Right ventricle myocardium superior (tissue), 1 donor: ENCODE data around the gene HLA-DMA. TPM values are rescaled to one million over a fixed set of nuclear protein-coding genes. Genes with fewer than 3 reads are reported as not detected.

Experiments
- ATAC-seq: fragments of 200-7000 bp; cut with Tn5 transposase; one replicate; pipeline ENCODE4 v1.9.1; 2020; ENCODE audit warnings: mild to moderate bottlenecking; ENCODE audit not compliant: poor library complexity
- DNase-seq: peaks from one replicate; pipeline ENCODE4 v3.0.0-alpha.2; 2020
- intact Hi-C: fragments of 100-400 bp; cut with DNase I; formaldehyde crosslinking; loops from one replicate; pipeline ENCODE4 v1.11.2; 2022
- long read RNA-seq: library from polyadenylated mRNA; unstranded; transcript quantifications from one replicate; pipeline ENCODE4 v2.0.0, GENCODE V29; 2021
- total RNA-seq: library from RNA; stranded (reverse); fragmentation: NEBNext Ultra II Directional; extraction: Animal tissue kit (Norgen Biotek cat#: 25700); gene quantifications from one replicate; pipeline ENCODE4 v1.2.1, GENCODE V29; 2021
- donor health status: DM: no; HTN: yes; CAD: no; lungs with severe emphysema.

The HLA-DMA gene
- total RNA-seq: 16.3 TPM
- long read RNA-seq, transcript HLA-DMA-201 (5 exons, 1,123 nt): major isoform, 16 of 23 reads
- long read RNA-seq, partial matches to known transcripts: 2 of 23 reads
- long read RNA-seq, other reads (novel, unspliced or antisense): 2 of 23 reads

GRCh38 chr6:32952817-32953739, at the start of gene HLA-DMA:
Gene HLA-DMA (minus strand): TSS chr6:32953097. CDS start chr6:32953036, 61 bp downstream.
- ATAC-seq: peak; percentile 99
- intact Hi-C loops: no loop called here
- DNase-seq: peak; percentile 86

DNA sequence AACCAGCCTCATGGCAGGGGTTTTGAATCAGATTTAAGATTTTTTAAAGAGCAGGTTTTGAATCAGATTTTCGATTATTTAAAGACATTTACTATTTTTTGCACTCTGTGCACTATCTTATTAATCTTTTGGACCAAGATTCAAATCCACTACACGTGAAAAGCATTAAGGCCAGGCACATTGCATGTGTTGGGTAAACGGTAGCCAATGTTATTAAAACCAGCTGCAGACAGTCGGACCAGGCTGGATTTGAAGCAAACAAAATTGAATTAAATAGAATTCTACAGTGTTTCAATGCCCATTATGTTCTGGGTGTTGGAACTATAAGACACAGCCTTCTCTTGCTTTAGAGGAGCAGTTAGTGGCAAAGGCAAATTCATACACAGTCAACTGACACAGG, 48.8 kb upstream of the HLA-DMA start:
- no peak for ATAC-seq
- intact Hi-C loops: no loop called here
- DNase-seq: no peak

- no peak for ATAC-seq
- DNase-seq: no peak
- intact Hi-C loops: no loop called here
Measured at GRCh38 chr6:33000055-33000454, 47.2 kb upstream of the HLA-DMA start.

GRCh38 chr6:32995448-32995847, 42.6 kb upstream of the HLA-DMA start:
- ATAC-seq (no peak), DNase-seq (no peak)
- intact Hi-C loops: no loop called here

GRCh38 chr6:32993363-32993973, 40.6 kb upstream of the HLA-DMA start:
- intact Hi-C loops: no loop called here
- no peak for ATAC-seq

DNA sequence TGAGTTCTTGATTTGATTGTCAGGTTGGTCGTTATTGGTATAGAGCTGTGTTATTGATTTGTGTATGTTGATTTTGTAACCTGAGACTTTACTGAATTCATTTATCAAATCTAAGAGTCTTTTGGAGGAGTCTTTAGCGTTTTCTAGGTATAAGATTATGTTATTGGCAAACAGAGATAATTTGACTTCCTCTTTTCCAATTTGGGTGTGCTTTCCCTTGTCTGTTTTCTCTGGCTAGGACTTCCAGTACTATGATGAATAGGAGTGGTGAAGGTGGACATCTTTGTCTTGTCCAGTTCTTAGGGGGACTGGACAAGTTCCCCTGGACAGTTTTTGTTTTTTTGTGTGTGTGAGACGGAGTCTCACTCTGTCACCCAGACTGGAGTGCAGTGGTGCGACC, 39.1 kb upstream of the HLA-DMA start:
- no peak for ATAC-seq
- intact Hi-C loops: no loop called here

More at GRCh38 chr6:32993363-32993973, 40.6 kb upstream of the HLA-DMA start:
- no peak for DNase-seq

GRCh38 chr6:32989368-32989767, 36.5 kb upstream of the HLA-DMA start:
- ATAC-seq (no peak), DNase-seq (no peak)
- intact Hi-C loops: no loop called here

More for the DNA sequence above, 39.1 kb upstream of the HLA-DMA start:
- DNase-seq: no peak

DNA sequence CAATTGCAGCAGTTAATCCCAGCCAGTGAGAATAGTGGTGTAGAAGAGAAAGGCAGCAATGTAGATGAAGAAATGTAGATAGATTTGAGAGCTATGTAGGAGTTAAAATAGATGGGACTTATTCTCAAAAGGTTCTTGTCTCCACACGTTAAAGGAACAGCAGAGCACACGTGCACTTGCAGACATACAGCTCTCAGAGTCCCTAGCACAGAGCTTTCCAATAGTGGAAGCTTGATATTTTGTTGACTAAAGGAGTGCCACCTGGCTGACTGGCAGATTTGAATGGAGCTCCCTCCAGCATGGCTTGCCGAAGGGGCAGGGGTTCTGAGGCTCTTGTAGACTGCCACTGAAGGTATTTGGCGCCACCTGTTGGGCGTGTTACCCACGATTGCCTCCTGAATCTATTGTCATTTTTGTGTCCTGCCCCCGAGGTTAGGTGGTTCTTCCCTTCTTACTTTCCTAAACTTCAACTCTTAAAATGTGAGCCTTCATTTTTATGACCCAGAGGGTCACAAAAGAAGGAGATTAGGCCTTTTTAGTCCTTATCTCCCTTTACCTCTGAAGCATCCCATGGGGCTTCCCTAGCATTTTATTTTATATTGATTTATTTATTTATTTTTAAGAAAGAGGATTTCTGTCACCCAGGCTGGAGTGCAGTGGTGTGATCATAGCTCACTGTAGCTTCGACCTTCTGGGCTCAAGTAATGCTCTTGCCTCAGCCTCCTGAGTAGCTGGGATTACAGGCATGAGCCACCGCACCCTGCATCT, 31.9 kb upstream of the HLA-DMA start:
- ATAC-seq (peak; percentile 85), DNase-seq (peak; percentile 94)
- intact Hi-C loops: loop anchor here (2.0 to 5.0 kb wide), 2 partner anchors 52 to 98 kb away; no protein-coding TSS in a partner anchor

DNA sequence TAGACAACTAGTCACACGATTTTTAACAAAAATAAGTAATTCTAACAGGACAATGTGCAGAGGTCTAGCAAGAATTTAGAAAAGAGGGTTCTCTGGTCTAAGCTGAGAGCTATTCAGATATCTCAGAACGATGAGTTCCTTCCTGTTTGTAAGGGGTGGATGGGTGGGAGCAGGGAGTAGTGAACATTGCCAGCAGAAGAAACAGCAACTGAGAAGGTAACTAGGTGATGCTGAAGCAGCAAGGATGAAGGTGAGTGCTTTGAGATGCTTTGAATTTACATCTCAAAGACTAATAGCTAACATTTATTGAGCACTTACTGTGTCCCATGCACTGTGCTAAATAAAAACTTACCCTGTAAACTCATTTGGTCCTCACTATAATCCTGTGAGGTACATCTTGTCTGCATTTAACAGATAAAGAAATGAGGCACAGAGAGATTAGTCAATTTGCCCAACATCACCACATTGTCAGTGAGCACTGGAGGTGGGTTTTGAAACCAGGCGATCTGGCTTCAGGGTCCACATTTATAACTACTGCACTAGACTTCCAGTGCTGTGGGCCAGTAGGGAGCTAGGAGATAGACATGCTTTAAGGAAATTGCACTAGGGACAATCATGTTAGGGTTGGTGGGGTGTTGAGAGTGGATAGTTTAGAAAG, 31.2 kb upstream of the HLA-DMA start:
- ATAC-seq: peak; percentile 3
- intact Hi-C loops: loop anchor here (2.0 to 5.0 kb wide), 2 partner anchors 51 to 97 kb away; no protein-coding TSS in a partner anchor
- no peak for DNase-seq

DNA sequence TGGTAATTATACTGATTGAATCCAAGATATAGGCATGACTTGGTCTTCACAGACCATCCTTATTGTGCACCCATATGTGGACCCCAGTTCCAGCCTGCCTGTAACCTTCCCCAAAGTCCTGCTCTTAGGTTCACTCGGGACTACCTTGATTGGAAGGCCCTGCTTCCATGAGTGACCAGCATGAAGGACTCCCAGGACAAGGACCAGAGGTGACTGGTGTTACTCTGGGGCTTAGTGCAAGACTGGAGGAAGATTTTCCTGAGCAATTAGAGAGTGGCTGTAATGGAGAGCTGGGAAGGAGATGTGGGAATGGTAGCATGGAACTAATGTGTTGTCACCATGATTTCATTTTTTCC, 30.6 kb upstream of the HLA-DMA start:
- ATAC-seq (peak; percentile 5), DNase-seq (no peak)
- intact Hi-C loops: loop anchor here (5.0 kb wide), 1 partner anchor 96 kb away; no protein-coding TSS in a partner anchor

DNA sequence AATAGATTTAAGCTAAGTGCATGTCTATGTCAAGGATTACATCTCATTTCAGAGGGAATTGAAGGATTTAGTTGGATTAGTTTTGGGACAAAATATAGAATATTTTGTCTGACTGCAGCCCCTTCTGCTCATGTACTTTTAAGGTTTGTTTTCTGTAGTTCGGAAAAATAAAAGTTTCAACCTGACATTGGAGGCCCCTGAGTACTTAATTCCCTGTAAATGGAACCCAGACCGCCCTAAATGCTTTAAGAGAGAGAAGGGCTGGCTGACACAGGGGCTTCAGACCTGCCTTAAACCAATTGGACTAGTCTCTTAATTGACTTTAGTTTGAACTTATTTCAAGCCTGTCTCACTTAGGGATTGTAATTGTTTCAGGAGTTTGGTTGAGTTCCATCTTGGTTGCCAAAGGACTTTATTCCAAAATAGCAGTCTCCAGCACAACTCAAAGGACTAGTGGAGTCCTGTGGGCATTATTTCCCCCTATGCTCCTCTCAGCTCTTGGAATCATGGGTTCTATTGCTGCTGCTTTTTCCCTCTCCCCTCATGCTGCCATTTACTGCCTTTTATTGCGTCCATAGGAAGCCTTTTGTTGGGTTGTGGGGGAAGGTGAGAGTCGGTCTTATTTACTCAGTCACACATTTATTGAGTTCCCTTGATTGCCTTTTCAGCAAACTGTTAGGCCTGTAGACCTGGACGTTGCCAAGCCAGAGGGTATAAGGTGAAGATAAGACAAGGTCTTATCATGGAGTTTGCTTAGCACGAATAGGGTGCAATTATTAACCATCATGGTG, 30.0 kb upstream of the HLA-DMA start:
- DNase-seq (no peak), ATAC-seq (peak; percentile 23)
- intact Hi-C loops: loop anchor here (5.0 kb wide), 1 partner anchor 96 kb away; no protein-coding TSS in a partner anchor

- DNase-seq (no peak), ATAC-seq (no peak)
- intact Hi-C loops: loop anchor here (5.0 kb wide), 1 partner anchor 95 kb away; no protein-coding TSS in a partner anchor
Measured at GRCh38 chr6:32982084-32982701, 29.3 kb upstream of the HLA-DMA start.

DNA sequence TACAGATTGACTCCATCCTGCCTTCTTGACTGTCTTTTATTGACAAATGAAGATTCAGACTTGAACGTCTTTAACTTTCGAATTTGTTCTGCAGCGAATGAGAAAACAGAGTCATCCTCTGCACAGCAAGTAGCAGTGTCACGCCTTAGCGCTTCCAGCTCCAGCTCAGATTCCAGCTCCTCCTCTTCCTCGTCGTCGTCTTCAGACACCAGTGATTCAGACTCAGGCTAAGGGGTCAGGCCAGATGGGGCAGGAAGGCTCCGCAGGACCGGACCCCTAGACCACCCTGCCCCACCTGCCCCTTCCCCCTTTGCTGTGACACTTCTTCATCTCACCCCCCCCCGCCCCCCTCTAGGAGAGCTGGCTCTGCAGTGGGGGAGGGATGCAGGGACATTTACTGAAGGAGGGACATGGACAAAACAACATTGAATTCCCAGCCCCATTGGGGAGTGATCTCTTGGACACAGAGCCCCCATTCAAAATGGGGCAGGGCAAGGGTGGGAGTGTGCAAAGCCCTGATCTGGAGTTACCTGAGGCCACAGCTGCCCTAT, 27.7 kb upstream of the HLA-DMA start:
- no peak for DNase-seq
- no peak for ATAC-seq
- intact Hi-C loops: loop anchor here (5.0 kb wide), 1 partner anchor 93 kb away; no protein-coding TSS in a partner anchor

DNA sequence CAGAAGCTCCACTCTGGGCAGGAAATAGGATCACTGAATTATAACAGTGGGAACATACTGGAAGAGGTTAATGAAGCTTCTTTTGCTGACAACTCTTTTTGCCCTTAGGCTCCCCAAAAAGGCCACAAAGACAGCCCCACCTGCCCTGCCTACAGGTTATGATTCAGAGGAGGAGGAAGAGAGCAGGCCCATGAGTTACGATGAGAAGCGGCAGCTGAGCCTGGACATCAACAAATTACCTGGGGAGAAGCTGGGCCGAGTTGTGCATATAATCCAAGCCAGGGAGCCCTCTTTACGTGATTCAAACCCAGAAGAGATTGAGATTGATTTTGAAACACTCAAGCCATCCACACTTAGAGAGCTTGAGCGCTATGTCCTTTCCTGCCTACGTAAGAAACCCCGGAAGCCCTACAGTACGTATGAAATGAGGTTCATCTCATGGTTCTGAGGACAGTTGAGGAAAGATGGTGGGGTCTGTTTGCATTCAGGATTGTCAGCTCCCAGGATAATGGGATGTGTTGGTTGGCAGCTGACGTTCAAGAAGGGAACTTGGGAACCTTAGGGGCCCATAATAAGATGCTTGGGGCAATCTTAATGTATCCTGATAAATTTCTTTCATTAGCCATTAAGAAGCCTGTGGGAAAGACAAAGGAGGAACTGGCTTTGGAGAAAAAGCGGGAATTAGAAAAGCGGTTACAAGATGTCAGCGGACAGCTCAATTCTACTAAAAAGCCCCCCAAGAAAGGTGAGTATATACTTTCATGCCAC, 27.0 kb upstream of the HLA-DMA start:
- intact Hi-C loops: loop anchor here (5.0 kb wide), 1 partner anchor 93 kb away; no protein-coding TSS in a partner anchor
- DNase-seq (no peak), ATAC-seq (no peak)

- intact Hi-C loops: no loop called here
- DNase-seq: no peak
- ATAC-seq: no peak
Measured at GRCh38 chr6:32977953-32978324, 25.0 kb upstream of the HLA-DMA start.
